Stimulated activated CD8-positive, alpha-beta memory T cell treated with anti-CD3 and anti-CD28 coated beads, Interleukin-12 subunit alpha, Interleukin-12 subunit beta, amount 100 ng/mL, for 1 hour (primary cell): Measurements from ENCODE around the gene RIT2.

Experiments used
- DNase-seq: peaks from one replicate; pipeline ENCODE4 v3.0.0-alpha.2; 2020; ENCODE audit warnings: low read depth

The RIT2 gene

DNA sequence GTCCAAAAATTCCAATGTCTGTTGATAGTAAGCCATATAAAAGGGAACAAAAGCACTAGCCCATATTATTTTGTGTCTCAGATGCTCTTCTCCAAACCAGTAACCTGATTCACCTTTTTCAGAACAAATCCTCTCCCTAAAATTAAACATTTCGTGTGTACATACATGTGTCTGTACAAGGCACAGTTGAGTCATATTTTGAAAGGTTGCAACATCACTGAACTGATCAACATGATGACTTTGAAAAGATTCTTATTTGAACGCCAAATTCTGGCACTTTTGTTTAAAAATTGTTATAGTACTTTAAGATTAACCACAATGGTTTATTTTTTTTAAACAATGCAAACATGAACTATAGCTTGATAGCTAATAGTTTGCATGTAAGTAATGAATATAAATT, 102.5 kb downstream of the RIT2 start:
- no peak for DNase-seq

- no peak for DNase-seq
Observed at GRCh38 chr18:43010611-43011010, 104.9 kb downstream of the RIT2 start.

GRCh38 chr18:43009674-43010073, 105.8 kb downstream of the RIT2 start:
- DNase-seq = no peak

GRCh38 chr18:43007365-43007764, 108.1 kb downstream of the RIT2 start:
- no peak for DNase-seq

GRCh38 chr18:43004421-43004820, 111.1 kb downstream of the RIT2 start:
- no peak for DNase-seq

GRCh38 chr18:43001821-43002220, 113.7 kb downstream of the RIT2 start:
- DNase-seq = no peak

- DNase-seq = no peak
Observed at GRCh38 chr18:42996824-42997223, 118.7 kb downstream of the RIT2 start.

DNA sequence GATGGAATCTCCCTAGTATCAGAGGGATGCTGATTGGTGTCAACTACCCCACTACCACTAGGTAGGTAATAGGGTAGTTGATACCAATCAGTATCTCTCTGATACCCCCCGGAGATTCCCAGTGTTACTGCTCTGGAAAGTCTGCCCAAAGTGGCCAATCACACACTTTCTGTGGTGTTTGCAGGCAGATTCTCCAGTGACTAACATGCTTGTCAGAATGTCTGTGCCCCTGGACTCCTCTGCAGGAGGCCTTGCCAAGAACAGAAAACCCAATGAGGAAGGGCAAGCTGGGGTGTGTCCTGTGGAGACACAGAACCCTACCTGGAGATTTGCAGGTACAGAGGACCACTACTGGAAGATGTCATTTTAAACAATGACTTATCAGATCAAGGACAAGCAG, 135.1 kb downstream of the RIT2 start:
- DNase-seq = no peak

- no peak for DNase-seq
Observed at GRCh38 chr18:42977982-42978637, 137.4 kb downstream of the RIT2 start.

- no peak for DNase-seq
Observed at GRCh38 chr18:42976869-42977590, 138.5 kb downstream of the RIT2 start.

GRCh38 chr18:42969366-42969765, 146.1 kb downstream of the RIT2 start:
- no peak for DNase-seq

DNA sequence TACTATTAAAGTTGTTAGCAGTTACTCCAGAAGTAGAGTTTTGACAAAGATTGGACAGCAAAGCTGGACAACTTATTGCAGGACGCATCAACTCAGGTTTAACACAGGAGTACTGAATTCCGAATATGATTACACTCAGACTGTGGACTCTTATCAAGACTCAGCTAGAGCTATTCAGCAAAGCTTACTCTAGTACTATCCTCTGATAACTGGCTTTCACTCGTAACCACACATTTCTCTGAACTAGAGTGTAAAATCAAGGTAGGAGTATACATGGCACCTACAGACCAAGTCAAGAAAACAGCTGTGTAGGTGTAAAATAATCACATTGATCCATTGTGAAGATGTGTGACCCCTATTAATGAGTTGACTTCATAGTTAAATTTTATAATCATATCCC, 154.2 kb downstream of the RIT2 start:
- DNase-seq = no peak

DNA sequence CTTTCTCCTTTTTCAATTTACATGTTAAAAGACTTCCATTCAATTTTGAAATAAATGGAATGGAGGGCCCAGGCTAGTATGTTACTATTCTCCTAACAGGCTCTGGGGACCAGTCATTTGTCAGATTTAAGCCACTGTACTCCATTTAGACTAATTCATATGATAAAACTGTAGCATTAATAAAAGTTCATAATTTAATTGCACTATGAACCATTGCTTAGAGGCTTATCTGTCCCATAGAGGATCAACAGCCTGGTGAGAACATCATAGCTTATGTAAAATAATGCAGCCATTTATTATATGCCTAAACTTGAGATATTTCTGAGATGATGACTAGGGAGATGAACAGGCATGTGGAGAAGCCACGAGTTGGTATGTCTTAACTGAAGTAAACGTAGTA, 156.0 kb downstream of the RIT2 start:
- DNase-seq = no peak

GRCh38 chr18:42958353-42958752, 157.1 kb downstream of the RIT2 start:
- DNase-seq = no peak

- no peak for DNase-seq
Observed at GRCh38 chr18:42956287-42956686, 159.2 kb downstream of the RIT2 start.

DNA sequence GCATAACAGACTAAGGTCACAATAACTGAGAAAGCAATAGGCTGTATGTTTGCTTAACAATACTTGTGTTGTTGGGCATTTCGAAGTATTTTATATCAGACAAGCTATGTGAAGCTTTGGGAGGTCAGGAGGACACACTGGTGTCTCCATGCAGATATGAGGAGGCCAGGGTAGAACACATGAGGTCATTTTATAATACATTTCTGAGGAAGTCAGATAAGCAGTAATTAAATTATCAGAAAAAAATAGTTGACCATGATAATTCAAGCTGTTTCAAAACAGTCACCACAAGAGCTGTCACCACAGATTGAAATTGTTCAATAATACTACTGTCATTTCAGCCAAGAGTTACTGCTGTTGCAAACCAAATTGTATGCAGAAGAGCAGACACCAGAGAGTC, 160.6 kb downstream of the RIT2 start:
- DNase-seq = no peak

- DNase-seq = no peak
Observed at GRCh38 chr18:42953306-42953705, 162.2 kb downstream of the RIT2 start.

GRCh38 chr18:42950732-42951131, 164.8 kb downstream of the RIT2 start:
- no peak for DNase-seq

GRCh38 chr18:42948831-42949230, 166.7 kb downstream of the RIT2 start:
- no peak for DNase-seq

- DNase-seq = no peak
Observed at GRCh38 chr18:42941860-42942259, 173.6 kb downstream of the RIT2 start.

GRCh38 chr18:42941021-42941420, 174.5 kb downstream of the RIT2 start:
- no peak for DNase-seq

DNA sequence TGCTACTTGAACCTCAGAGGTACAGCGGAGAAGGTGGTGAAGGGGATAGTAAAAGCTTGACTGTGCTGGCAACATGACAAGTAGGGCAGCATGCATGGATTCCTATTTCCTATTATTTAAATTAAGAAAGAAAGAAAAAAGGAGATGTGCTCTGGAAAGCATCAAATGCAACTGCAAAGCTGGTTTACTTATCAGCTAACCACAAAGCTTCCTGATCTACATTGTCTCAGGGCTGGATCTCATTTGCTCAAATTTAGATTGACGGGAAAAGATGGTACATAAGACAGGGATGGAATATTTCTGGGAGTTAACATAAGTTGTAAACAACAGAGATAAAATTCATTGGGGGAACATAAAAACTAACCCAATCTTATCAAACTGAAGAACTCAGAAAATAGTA, 178.0 kb downstream of the RIT2 start:
- no peak for DNase-seq

GRCh38 chr18:42936289-42936688, 179.2 kb downstream of the RIT2 start:
- no peak for DNase-seq

- DNase-seq = no peak
Observed at GRCh38 chr18:42931491-42931890, 184.0 kb downstream of the RIT2 start.
